RCC 7860 (cell line): ENCODE measurements around the gene ADIPOR2.
"Not testable (repeated sequence)": the region's sequence is repeated elsewhere in the genome, so short reads cannot be mapped to it uniquely, and the experiment has no call there.

ENCODE experiments used
- DNase-seq: peaks from one replicate; pipeline ENCODE4 v3.0.0-alpha.2; 2015; ENCODE audit warnings: low spot score
- FAIRE-seq: peaks from 2 replicates; lab custom pipeline; 2012; peaks lifted over from hg19 to GRCh38; lab: Jason Lieb, UNC

Gene ADIPOR2

DNA sequence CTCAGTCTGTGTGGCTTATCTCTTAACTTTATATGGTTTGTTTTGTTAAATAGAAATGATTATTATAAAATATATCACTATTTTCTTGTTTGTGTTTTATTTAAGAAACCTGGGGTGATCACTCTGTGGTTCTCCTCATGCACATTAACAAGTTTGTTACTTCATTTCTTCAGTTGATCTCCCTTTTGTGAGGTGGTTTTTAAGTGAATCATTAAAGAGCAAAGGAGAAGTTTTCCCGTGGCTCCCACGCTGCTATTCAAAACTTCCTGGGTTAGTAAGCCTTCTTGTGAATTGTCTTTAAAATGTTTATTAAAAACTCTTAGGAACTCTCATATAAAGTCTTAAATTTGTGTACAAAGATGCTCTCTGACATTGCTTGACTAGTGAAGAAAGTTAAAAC, 11.8 kb downstream of the ADIPOR2 start:
- no peak for DNase-seq

GRCh38 chr12:1703771-1704722, 13.2 kb downstream of the ADIPOR2 start:
- DNase-seq (no peak), FAIRE-seq (no peak)

More for the DNA sequence above, 11.8 kb downstream of the ADIPOR2 start:
- peak; percentile 77 for FAIRE-seq

DNA sequence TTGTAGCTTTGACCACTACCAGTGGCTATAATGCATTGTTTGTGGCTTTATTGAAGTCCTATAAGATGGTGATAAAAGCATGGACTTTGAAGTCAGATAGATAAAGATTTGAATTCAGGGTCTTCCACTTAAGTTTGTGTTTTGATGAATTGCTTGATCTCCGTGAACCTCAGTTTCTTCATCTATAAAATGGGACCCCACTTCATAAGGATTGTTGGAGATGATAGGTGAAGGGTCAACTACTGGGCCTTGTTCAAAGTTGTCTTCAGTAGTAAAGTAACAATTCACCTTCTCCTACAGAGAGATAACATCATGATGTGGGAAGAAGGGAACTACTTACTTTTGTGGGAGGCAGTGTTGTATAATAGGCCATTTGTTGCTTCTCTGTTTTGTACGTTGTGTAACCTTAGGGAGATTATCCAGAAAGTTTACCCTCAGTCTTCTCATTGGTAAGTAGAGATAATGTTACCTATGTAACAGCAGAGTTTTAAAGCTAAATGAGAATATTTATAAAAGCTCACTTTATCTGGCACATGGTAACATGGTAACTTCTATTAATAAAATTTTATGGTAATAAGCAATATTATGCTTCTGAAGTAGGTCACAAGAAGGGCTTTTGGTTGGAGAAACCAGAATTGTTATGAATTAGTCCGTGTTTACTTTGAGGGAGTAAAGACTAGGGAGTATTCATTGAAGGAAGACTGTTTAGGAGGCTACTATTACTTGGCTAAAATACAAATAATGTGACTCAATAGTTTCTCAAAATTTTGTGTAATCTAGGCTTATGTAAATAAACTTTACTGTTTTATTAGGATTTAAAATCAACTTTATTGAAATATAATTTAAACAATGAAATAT, 15.1 kb downstream of the ADIPOR2 start:
- FAIRE-seq (no peak), DNase-seq (no peak)

GRCh38 chr12:1706632-1706980, 15.7 kb downstream of the ADIPOR2 start:
- DNase-seq = no peak
- no peak for FAIRE-seq

GRCh38 chr12:1707051-1707450, 16.2 kb downstream of the ADIPOR2 start:
- FAIRE-seq (peak; percentile 16), DNase-seq (no peak)

DNA sequence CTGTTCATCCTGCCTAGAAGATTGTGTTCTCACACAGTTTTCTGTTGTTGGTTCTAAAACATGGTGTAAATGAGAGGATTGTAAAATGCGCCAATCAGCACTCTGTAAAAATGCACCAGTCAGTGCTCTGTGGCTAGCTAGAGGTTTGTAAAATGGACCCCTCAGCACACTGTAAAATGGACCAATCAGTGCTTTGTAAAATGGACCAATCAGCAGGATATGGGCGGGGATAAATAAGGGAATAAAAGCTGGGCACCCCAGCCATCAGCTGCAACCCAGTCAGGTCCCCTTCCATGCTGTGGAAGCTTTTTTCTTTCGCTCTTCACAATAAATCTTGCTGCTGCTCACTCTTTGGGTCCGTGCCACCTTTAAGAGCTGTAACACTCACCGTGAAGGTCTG, 19.1 kb downstream of the ADIPOR2 start:
- not testable (repeated sequence) for FAIRE-seq, DNase-seq

DNA sequence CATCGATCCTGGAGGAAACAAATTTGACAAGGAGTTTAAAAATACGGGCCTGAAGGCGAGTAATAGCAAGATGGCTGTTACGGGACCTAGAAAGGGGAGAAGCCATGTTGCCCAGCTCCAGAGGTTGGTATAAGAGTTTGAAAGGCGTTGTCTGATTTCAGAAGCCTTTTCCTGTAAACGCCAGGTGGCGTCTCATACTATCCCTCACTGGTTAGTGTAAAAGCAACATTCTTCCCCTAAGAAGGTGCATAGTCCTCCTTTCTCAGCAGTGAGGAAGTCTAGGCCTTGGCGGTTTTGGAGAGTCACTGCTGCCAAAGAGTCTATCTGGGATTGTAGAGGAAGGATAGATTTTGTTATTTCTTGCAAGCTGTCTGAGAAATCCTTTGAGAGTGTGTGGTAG, 20.0 kb downstream of the ADIPOR2 start:
- FAIRE-seq, DNase-seq: not testable (repeated sequence)

GRCh38 chr12:1711536-1712211, 20.8 kb downstream of the ADIPOR2 start:
- not testable (repeated sequence) for FAIRE-seq, DNase-seq

GRCh38 chr12:1712305-1712704, 21.4 kb downstream of the ADIPOR2 start:
- not testable (repeated sequence) for FAIRE-seq, DNase-seq

DNA sequence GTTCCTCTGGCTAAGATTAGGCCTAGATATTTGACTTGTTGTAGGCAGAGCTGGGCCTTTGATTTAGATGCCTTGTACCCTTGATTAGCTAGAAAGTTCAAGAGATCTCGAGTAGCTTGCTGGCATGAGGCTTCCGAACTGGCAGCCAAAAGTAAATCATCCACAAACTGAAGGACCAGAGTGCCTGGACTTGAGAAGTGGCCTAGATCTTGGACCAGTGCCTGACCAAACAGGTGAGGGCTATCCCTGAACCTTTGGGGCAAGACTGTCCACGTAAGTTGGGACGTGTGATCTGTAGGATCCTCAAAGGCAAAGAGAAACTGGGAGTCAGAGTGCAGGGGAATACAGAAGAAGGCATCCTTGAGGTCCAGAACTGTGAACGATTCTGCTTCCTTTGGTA, 22.0 kb downstream of the ADIPOR2 start:
- not testable (repeated sequence) for FAIRE-seq, DNase-seq

- FAIRE-seq, DNase-seq: not testable (repeated sequence)
Measured at GRCh38 chr12:1713783-1714348, 23.0 kb downstream of the ADIPOR2 start.

DNA sequence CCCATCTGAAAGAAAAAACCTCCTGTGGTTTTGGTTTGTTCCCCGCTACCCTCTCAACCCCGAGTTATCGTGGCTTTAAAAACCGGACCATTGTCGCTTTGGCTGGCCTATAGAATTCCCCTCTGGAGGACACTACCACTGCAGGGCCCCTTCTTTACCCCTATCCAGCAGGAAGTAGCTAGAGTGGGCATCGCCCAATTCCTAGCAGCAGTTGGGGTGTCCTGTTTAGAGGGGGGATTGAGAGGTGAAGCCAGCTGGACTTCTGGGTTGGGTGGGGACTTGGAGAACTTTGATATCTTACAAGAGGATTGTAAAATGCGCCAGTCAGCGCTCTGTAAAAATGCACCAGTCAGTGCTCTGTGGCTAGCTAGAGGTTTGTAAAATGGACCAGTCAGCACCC, 24.6 kb downstream of the ADIPOR2 start:
- FAIRE-seq, DNase-seq: not testable (repeated sequence)

DNA sequence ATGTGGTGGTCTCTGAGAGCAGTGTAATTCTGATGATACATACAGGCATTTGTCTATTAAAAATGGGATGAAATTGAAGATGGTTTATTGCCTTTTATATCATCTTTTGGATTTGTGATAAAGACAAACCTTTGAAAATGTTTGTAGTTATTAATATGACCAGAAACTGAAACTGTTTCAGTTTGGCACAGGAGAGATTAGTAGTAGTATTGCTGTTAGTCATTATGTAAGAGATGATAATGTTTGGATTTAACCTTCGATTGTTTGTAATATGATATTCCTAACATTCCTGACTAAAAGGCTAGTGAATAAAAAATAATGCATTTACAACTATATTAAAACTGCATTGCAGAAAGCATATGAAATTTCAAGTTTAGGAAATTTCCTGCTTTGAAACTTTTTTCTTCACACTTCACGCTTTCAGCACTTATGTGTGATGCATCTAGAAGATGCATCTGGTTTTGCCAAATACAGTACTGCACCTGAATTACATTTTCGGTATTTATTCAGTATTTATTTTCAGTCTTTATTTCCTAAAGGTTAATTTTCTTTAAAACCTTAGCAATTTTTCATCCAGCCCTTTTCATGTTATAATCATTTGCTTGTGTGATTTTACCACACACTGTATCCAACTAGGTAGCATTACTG, 25.5 kb downstream of the ADIPOR2 start:
- FAIRE-seq = no peak

DNA sequence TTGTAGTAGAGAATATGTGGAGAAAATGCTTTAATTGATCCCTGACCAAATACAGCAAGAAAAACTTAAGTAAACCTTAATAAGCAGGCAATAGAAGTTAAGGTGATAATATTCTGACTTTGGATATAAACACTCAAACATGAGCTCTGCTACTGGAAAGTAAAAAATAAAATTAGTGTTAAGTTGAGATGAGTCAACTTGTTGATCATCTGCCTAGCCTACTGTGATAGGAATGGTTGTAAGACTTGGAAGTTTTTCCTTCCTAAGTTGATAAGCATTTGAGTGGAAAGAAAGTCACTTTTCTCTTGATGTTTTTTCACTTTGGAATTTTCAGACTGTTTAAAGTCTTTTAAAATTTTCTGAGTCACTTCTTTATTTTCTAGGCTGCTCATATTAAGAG, 26.0 kb downstream of the ADIPOR2 start:
- no peak for DNase-seq
- FAIRE-seq = no peak

More for the DNA sequence above, 25.5 kb downstream of the ADIPOR2 start:
- DNase-seq = no peak

DNA sequence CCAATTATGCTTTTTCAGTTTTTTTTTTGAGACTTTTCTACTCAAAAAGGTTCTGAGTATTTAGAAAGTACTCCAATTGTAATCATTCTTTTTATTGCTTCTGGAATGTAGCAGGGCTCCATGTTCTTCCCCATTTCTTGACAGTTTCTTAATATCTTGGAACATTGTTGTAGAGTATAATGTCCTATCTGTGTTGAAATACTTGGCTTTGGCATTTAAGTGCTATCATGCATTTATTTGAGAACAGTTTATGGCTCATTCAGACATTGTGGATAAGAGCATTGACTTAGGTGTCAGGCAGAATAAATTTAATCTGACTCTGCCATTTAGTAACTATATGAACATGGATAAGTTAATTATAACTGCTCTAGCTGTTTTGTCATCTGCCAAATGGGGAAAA, 28.3 kb downstream of the ADIPOR2 start:
- no peak for DNase-seq
- FAIRE-seq = no peak

DNA sequence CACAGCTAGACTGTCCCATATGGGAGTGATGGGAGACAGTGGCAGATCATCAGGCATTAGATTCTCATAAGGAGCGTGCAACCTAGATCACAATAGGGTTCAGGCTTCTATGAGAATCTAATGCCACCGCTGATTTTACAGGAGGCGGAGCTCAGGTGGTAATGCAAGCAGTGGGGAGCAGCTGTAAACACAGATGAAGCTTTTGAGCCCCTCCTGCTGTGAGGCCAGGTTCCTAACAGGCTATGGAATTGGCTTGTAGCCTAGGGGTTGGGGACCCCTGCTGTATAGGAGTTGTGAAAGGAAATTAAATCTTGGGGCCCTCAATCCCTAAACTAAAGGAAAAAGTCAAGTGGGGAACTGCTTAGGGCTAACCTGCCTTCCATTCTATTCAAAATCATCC, 29.6 kb downstream of the ADIPOR2 start:
- no peak for FAIRE-seq
- no peak for DNase-seq

DNA sequence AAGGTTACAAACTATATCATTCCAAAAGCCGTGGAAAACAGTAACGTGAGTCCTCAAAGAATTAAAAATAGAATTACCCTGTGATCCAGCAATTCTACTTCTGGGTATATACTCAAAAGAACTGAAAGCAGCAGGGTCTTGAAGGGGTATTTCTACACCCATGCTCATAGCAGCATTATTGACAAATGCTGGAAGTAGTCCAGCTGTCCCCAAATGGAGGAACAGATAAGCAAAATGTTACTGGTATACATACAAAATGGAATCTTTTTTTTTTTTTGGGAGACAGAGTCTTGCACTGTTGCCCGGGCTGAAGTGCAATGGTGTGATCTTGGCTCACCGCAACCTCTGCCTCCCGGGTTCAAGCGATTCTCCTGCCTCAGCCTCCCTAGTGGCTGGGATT, 32.9 kb downstream of the ADIPOR2 start:
- FAIRE-seq = no peak
- DNase-seq = no peak

- no peak for FAIRE-seq
Measured at GRCh38 chr12:1724250-1724649, 33.4 kb downstream of the ADIPOR2 start.

DNA sequence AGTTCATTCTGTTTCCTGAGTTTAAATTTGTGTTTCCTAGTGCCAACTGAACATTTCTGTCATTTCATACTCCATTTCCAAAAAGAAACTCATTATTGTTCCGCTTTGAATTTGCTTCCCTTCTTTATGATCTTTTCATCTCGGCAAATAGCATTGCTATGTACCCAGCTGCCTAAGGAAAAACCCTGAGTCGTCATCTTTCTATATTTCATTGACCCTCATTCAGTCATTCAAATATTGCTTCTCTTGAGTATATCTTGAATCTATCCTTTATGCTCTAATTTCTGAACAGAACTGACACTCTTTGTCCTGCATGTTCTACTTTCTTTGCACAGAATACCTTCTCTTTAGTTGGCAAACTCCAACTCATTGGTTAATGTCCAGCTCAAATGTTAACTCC, 35.9 kb downstream of the ADIPOR2 start:
- DNase-seq = no peak
- no peak for FAIRE-seq

More at GRCh38 chr12:1724250-1724649, 33.4 kb downstream of the ADIPOR2 start:
- DNase-seq = no peak

- DNase-seq = no peak
- FAIRE-seq = no peak
Measured at GRCh38 chr12:1728824-1729223, 38.0 kb downstream of the ADIPOR2 start.
